RPMI7951 (cell line): ENCODE data around the gene NUDT8. TPM values are rescaled to one million over a fixed set of nuclear protein-coding genes. Genes with fewer than 3 reads are reported as not detected.
"Not testable (repeated sequence)": the region's sequence is repeated elsewhere in the genome, so short reads cannot be mapped to it uniquely, and the experiment has no call there.

Experiments used
- DNase-seq: peaks from one replicate; pipeline ENCODE4 v3.0.0-alpha.2; 2012; ENCODE audit warnings: low read depth
- total RNA-seq: library from RNA; depleted of rRNA; stranded (reverse); fragments of >200 nt; shearing (Covaris generic); gene quantifications from 2 replicates; pipeline ENCODE4 v1.2.3, GENCODE V29; 2014

The NUDT8 gene
- total RNA-seq, 1 experiment from 2014 or later, result 7.2 TPM

DNA sequence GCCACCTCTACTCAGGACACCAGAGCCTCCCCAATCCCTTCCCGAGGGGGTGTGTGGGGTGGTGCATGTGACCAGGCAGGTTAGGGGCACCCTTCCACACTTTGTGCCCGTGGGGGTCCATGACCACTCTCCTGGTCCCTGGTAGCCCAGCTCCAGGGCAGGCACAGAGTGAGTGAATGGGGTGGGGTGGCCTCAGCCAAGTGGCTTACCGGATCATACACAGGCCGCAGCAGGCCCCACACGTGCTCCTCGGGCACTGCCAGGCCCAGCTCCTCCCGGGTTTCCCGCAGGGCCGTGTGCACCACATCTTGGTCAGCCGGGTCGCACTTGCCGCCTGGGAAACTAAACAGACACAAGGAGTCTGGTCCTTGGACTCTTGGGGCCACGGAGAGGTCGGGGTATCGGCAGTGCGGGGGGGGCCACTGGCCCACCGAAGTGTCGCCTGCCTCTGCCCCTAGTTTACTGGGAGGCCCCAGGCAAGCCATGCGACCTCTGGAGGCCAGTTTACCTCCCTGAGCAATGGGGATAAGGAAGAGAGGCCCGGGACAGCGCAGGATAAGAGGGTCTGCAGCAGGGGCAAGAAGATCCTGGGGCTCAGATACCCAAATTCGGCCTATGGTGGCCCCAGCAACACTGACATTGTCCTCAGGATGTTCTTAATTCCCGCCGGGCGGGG lies 889 bp downstream of the NUDT8 start:
- no peak for DNase-seq

DNA sequence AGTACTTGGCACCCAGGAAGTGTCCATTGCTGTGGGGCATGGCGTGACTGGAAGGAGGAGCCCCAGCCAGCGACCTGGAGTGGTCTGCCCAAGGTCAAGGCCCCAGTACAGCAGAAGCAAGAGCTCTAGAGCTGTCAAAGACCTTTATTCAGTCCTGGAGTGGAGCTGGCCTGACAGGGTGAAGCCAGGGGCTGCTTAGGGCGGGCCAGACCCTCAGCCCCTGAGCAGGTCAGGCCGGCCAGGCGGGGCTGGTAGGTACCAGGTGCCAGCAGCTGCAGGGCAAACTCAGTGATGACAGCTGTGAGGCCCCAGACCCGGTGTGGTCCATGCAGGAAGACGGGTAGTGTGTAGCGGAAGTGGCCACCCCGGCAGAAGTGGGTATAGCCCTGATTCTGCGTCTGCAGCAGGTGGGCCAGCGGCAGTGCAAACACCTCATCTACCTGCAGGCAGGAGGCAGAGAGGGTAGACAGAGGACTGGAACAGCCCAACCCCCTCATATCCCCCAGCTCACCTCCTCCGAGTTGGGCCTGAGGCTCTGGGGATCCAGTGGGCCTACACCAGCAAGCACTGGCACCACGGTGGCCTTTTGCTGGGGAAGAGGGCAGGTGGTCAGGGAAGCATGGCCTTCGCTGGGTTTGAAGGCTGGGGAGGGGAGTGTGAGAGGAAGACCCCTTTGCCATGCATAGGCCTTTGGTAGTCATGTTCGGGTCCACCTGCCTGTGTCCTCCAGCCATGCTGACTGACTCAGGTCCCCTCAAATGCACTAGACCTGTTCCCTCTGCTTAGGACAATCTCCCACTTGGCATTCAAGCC lies 1.7 kb downstream of the NUDT8 start:
- no peak for DNase-seq

DNA sequence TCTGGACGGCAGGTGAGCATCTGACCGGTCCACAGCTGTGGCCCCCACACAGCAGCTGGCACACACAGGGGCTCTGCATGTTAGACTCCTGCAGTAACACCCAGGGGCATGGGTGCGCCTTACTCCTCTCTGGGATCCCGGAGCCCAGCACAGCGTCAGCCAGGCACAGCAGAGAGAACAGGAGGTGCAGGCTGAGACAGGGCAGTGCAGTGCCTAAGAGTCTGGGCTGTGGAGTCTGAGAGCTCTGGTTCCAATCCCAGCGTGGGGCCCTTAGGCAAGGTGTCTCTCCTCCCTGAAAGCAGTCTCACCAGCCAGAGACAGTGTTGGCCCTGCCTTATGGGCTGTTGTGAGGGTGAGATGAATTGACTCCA lies 2.3 kb downstream of the NUDT8 start:
- no peak for DNase-seq

DNA sequence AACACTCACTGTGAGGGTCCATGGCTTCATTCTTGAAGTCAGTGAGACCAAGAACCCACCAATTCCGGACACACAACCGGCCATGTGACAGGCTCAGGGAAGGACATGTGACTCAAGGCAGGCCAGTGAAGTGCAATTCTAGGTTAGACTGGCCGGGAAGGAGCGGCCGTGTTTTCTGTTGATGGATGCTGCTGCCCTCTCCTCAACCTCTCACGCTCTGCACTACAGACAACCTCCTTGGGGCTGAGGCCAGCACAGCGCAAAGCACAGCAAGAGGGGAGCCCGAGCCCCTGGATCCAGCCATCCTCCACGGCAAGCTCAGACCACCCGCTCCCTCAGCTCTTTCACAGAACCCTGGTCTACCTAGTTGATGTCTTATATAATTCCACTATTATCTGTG lies 2.8 kb downstream of the NUDT8 start:
- DNase-seq, result no peak

DNA sequence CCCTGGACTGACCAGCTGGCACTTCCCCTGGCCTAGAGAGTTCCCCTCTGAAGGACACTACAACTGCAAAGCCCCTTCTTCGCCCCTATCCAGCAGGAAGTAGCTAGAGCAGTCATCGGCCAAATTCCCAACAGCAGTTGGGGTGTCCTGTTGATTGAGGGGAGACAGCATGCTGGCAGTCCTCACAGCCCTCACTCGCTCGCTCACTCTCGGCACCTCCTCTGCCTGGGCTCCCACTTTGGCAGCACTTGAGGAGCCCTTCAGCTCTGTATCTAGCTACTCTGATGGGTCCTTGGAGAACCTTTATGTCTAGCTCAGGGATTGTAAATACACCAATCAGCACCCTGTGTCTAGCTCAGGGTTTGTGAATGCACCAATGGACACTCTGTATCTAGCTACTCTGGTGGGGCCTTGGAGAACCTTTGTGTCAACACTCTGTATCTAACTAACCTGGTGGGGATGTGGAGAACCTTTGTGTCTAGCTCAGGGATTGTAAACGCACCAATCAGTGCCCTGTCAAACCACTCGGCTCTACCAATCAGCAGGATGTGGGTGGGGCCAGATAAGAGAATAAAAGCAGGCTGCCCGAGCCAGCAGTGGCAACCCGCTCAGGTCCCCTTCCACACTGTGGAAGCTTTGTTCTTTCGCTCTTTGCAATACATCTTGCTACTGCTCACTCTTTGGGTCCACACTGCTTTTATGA lies 3.5 kb downstream of the NUDT8 start:
- DNase-seq, result not testable (repeated sequence)

DNA sequence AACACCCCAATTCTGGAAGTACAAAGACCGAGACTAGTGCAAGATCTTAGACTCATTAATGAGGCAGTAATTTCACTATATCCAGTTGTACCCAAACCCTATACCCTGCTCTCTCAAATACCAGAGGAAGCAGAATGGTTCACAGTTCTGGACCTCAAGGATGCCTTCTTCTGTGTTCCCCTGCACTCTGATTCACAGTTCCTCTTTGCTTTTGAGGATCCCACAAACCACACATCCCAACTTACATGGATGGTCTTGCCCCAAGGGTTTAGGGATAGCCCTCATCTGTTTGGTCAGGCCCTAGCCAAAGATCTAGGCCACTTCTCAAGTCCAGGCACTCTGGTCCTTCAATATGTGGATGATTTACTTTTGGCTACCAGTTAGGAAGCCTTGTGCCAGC lies 5.9 kb downstream of the NUDT8 start:
- not testable (repeated sequence) for DNase-seq

DNA sequence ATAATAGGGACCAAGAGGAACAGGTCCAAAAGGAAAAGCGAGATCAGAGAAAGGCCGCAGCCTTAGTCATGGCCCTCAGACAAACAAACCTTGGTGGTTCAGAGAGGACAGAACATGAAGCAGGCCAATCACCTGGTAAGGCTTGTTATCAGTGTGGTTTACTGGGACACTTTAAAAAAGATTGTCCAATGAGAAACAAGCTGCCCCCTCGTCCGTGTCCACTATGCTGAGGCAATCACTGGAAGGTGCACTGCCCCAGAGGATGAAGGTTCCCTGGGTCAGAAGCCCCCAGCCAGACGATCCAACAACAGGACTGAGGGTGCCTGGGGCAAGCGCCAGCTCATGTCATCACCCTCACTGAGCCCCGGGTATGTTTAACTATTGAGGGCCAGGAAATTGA lies 6.8 kb downstream of the NUDT8 start:
- not testable (repeated sequence) for DNase-seq

DNA sequence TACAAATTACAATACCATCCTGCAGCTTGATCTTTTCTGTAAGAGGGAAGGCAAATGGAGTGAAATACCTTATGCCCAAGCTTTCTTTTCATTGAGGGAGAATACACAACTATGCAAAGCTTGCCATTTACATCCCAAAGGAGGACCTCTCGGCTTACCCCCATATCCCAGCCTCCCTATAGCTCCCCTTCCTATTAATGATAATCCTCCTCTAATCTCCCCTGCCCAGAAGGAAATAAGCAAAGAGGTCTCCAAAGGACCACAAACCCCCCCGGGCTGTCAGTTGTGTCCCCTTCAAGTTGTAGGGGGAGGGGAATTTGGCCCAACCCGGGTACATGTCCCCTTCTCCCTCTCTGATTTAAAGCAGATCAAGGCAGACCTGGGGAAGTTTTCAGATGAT lies 7.8 kb downstream of the NUDT8 start:
- DNase-seq, result not testable (repeated sequence)

DNA sequence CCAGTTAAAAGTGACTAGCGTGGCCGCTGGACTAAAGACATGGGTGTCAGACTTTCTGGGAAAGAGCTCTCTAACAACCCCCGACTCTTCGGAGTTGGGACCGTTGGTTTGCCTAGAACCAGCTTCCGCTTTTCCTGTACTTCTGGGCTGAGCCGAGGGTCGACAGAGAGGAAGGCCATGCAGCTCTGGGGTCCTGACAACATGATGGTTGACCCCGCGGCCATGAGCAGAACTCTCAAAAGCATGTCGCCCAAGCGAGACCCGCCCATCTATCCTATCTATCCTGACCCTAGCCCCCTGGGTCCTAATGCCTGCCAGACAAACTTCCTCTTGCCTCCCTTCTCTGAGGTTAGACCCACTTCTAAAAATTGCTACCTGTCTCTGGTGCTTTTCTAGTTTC lies 9.1 kb downstream of the NUDT8 start:
- not testable (repeated sequence) for DNase-seq

DNA sequence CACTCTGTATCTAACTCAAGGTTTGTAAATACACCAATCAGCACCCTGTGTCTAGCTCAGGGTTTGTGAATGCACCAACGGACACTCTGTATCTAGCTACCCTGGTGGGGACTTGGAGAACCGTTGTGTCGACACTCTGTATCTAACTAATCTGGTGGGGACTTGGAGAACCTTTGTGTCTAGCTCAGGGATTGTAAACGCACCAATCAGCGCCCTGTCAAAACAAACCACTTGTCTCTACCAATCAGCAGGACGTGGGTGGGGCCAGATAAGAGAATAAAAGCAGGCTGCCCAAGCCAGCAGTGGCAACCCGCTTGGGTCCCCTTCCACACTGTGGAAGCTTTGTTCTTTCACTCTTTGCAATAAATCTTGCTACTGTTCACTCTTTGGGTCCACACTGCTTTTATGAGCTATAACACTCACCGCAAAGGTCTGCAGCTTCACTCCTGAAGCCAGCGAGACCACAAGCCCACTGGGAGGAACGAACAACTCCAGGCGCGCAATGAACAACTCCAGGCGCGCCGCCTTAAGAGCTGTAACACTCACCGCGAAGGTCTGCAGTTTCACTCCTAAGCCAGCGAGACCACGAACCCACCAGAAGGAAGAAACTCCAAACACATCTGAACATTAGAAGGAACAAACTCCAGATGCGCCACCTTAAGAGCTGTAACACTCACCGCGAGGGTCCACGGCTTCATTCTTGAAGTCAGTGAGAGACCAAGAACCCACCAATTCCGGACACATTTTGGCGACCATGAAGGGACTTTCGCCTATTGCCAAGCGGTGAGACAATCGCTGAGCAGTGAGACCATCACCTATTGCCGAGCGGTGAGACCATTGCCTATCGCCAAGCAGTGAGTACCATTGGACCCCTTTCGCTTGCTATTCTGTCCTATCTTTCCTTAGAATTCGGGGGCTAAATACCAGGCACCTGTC lies 9.8 kb downstream of the NUDT8 start:
- not testable (repeated sequence) for DNase-seq

DNA sequence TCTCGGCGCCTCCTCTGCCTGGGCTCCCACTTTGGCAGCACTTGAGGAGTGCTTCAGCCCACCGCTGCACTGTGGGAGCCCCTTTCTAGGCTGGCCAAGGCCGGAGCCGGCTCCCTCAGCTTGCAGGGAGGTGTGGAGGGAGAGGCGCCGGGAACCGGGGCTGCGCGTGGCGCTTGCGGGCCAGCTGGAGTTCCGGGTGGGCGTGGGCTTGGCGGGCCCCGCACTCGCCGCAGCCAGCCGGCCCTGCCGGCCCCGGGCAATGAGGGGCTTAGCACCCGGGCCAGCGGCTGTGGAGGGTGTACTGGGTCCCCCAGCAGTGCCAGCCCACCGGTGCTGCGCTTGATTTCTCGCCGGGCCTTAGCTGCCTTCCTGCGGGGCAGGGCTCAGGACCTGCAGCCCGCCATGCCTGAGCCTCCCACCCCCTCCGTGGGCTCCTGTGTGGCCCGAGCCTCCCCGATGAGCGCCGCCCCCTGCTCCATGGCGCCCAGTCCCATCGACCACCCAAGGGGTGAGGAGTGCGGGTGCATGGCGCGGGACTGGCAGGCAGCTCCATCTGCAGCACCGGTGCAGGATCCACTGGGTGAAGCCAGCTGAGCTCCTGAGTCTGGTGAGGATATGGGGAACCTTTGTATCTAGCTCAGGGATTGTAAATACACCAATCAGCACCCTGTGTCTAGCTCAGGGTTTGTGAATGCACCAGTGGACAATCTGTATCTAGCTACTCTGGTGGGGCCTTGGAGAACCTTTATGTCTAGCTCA lies 10.7 kb downstream of the NUDT8 start:
- DNase-seq, result not testable (repeated sequence)

DNA sequence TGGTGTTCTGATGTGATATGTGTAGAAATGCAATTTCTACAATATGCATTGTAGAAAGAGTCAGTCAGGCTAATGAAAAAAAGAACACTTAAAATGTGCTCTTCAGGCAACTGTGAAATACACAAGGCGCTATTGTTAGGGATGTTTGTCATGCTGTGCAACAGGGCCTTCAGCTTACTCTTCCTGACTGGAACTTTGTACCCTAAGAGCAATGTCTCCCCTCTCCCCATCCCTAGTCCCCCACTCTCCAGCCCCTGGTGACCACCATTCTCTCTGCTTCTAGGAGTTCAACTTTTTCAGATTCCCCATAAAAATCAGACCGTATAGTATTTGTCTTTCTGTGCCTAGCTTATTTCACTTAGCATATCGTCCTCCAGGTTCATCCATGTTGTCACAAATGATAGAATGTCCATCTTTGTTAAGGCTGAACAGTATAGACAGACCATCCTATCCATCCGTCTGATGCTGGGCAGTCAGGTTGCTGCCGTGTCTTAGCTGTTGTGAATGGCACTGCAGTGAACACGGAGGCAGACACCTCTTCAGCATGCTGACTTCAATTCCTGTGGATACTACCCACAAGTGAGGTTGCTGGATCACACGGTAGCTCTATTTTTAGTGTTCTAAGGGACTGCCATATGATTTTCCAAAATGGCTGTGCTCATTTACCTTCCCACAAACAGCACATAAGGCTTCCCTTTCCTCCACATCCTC lies 12.3 kb downstream of the NUDT8 start:
- DNase-seq, result no peak

DNA sequence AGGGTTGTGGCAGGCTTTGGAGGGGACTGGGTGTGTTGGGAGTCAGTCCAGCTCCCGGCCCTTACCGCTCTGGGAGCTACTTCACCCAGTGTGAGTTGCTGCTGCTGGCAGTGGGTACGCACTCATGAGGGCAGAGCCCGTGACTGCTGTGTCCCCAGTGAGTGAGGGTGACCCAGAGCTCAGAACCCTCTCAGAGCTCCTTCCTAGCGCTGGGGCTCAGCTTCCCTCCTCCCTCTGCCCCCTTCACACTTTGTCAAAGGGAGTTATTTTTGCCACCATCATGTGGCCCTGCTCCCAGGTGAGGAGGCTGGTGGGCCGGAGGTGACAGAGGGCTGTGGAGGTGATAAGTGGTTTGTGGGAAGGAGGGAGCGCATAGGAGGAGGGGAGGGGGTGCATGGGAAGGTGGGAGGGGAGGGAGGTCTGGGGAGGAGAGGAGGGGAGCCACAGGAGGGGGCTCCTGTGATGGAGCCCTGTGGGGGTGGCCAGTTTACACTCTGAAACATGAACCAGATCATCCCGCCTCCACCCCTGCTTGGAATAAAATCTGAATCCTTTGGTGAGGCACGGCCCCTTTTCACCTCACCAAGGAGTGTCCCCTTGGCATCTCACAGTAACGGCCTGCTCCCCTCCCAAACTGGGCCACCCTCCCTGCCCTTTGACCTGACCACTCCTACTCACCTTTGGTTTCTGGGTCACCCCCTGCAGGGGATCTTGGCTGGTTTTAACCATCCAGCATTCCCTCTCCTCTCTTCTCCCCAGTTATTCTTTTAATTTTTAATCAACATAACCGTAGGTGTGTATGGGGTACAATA lies 13.1 kb downstream of the NUDT8 start:
- no peak for DNase-seq

DNA sequence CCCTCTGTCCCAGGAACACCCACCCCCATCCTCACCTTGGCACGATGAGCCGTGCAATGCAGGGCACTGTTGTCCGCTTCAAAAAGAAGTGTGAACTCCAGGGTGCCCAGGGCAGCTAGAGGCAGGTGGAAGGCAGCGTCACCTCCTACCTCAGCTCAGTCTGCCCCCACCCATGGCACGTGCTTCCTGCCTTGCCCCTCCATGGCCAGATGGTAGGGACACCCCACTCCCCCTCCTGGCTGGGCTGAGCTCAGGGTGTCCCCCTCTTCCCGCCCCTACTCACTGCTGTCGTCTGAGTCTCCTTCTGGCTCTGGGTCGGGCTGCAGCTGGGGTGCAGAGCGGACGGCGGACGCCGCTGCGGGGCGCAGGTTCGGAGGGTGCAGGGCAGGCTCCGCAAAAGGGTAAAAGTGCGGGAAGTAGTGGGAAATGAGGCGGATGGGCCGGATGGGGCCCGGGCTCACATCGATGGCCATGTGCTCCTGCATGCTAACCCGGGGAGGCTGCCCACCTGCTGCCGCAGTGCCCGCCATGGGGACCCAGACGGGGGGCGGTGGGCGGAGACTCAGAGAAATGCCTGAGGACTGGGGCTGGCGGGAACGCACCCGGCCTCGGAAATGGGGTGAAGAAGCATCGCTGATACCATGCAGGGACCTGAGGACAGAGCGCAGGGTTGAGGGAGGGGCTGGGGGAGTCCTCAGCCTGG lies 13.9 kb downstream of the NUDT8 start:
- no peak for DNase-seq

DNA sequence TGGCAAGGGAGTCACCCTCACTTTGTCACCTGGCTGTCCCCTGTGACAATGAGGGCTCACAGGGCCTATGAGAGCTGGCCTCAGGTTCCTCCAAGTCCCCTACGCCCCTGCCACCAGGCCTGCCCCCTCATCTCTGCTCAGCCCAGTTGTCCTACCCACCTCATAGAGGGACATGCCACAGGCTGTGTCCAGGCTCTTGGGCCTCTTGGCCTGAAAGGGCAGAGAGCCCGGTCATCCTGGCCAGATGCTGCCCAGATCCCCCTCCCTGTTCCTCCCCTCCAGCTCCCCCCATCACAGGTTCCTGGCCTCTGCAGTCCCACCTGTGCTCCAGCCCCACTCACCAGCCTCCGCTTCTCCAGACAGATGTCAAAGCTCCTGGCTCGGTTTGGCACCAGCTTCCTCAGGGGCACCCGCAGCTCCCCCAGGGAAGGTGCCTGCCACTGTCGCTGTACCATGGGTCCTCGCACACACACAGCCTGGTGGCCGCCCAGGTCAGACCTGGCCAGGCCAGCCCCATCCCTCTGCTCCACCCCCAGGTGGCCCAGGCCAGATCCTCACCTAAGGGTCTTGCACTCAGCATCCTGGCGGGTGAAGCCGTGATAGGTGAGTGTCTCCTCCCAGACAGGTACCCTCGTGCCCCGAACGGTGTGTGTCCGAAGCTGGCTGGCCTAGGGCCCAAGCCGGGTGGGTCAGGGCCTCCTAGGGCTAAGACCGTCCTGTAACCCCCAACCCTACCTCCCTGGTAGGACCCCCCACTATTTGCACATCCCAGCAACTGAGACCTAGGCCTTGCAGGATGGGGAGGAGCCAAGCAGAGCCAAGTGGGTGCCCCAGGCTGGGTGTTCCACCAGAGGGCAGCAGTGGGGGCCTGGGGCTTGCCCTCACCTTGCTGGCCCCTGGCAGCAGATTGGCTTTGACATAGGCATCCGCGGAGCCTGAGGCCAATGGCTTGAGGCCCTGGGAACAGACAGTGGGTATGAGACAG lies 14.7 kb downstream of the NUDT8 start:
- DNase-seq, result peak; percentile 13

DNA sequence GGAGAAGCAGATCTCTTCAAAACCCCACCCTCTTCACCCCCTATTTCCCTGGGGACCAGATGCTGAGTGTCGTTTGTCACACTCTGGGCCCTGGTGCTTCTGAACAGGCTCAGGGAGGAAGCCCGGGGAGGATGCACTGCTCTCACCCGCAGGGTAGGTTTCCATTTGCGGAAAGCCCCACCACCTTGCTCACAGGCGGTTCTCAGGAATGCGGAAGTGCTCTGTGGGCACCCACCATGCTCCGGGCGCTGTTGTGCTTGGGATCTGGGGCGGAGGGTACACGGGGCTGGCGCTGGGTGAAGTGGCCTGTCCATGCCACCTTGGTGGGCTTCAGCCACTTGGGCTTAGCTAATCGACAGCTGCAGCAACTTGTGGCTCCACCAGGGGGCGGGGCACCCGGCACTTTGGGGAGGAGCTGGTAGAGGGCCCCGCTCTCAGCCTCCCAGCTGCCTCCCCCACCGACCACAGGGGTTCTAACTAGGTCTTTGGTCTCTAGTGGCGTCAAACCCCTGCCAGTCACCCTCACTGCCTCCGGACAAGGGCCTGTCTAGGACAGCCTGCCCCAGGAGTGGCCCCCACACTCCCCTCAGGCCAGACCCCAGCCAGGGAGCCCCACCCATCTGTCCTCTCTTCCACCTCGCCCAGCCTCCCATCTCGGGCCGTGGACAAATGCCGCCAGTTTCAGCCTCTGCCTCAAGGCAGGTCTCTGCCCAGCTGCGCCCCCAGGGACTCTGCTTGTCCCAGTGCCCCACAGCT lies 15.6 kb downstream of the NUDT8 start:
- DNase-seq, result peak; percentile 72
